COR-L47 (cell line): ENCODE data around the gene XIRP2.
"Not testable (repeated sequence)": the region's sequence is repeated elsewhere in the genome, so short reads cannot be mapped to it uniquely, and the experiment has no call there.

Experiments
- DNase-seq: peaks from one replicate; lab custom pipeline; 2025; lab: John Stamatoyannopoulos, UW

Gene XIRP2

GRCh38 chr2:166932032-166932431 is 43.8 kb downstream of the XIRP2 start:
- DNase-seq, result no peak

- DNase-seq, result no peak
These were observed 46.5 kb downstream of the XIRP2 start for GRCh38 chr2:166934817-166935216.

GRCh38 chr2:166942377-166942776 is 54.1 kb downstream of the XIRP2 start:
- DNase-seq, result no peak

GRCh38 chr2:166944909-166945308 is 56.6 kb downstream of the XIRP2 start:
- DNase-seq, result no peak

GRCh38 chr2:166957686-166958085 is 69.4 kb downstream of the XIRP2 start:
- no peak for DNase-seq

GRCh38 chr2:166958986-166959481 is 70.8 kb downstream of the XIRP2 start:
- DNase-seq, result no peak

GRCh38 chr2:166959556-166959955 is 71.3 kb downstream of the XIRP2 start:
- DNase-seq, result no peak

GRCh38 chr2:166960702-166961270 is 72.5 kb downstream of the XIRP2 start:
- DNase-seq, result no peak

GRCh38 chr2:166961933-166962332 is 73.7 kb downstream of the XIRP2 start:
- DNase-seq, result no peak

- no peak for DNase-seq
These were observed 81.2 kb downstream of the XIRP2 start for GRCh38 chr2:166969486-166969885.

GRCh38 chr2:166972002-166972401 is 83.7 kb downstream of the XIRP2 start:
- DNase-seq, result no peak

GRCh38 chr2:166972418-166972817 is 84.1 kb downstream of the XIRP2 start:
- no peak for DNase-seq

- DNase-seq, result no peak
These were observed 95.9 kb downstream of the XIRP2 start for GRCh38 chr2:166984188-166984587.

GRCh38 chr2:166984797-166985196 is 96.5 kb downstream of the XIRP2 start:
- no peak for DNase-seq

- DNase-seq, result no peak
These were observed 106.5 kb downstream of the XIRP2 start for GRCh38 chr2:166994588-166995336.

GRCh38 chr2:166996465-166996864 is 108.2 kb downstream of the XIRP2 start:
- DNase-seq, result no peak

GRCh38 chr2:167001165-167001564 is 112.9 kb downstream of the XIRP2 start:
- DNase-seq, result no peak

- DNase-seq, result no peak
These were observed 116.8 kb downstream of the XIRP2 start for GRCh38 chr2:167005096-167005495.

- DNase-seq, result no peak
These were observed 124.9 kb downstream of the XIRP2 start for GRCh38 chr2:167013227-167013626.

GRCh38 chr2:167015806-167016205 is 127.5 kb downstream of the XIRP2 start:
- DNase-seq, result no peak

GRCh38 chr2:167017021-167017420 is 128.7 kb downstream of the XIRP2 start:
- no peak for DNase-seq

- no peak for DNase-seq
These were observed 130.3 kb downstream of the XIRP2 start for GRCh38 chr2:167018590-167018989.

- no peak for DNase-seq
These were observed 140.2 kb downstream of the XIRP2 start for GRCh38 chr2:167028503-167028902.

- not testable (repeated sequence) for DNase-seq
These were observed 146.7 kb downstream of the XIRP2 start for GRCh38 chr2:167034976-167035375.
